SK-N-SH treated with all-trans-retinoic acid at 6 μM for 48 hours (cell line): ENCODE results near the gene SOX8.

Source experiments
- ARNTL ChIP-seq: fragments of 450-650 bp; formaldehyde crosslinking; IDR thresholded peaks from 2 replicates; pipeline ENCODE4 v1.5.0; 2020; ENCODE audit warnings: low read depth, mild to moderate bottlenecking, moderate library complexity, borderline replicate concordance
- ESRRG ChIP-seq: fragments of 250-450 bp; sonication (Bioruptor Pico); IDR thresholded peaks from 2 replicates; pipeline ENCODE4 v1.6.1; 2021; ENCODE audit warnings: mild to moderate bottlenecking
- OSR1 ChIP-seq: fragments of 250-450 bp; sonication (Bioruptor Pico); IDR thresholded peaks from 2 replicates; pipeline ENCODE4 v1.8.0; 2022; ENCODE audit warnings: moderate library complexity, mild to moderate bottlenecking, inconsistent platforms
- TOX ChIP-seq: fragments of 250-450 bp; sonication (Bioruptor Pico); IDR thresholded peaks from 2 replicates; pipeline ENCODE4 v1.8.0; 2021; ENCODE audit warnings: mild to moderate bottlenecking, moderate library complexity, borderline replicate concordance
- ZFP3 ChIP-seq: fragments of 250-450 bp; sonication (Bioruptor Pico); IDR thresholded peaks from 2 replicates; pipeline ENCODE4 v1.5.0; 2020; ENCODE audit warnings: mild to moderate bottlenecking, moderate library complexity
- ZFP30 ChIP-seq: fragments of 450-650 bp; formaldehyde crosslinking; IDR thresholded peaks from 2 replicates; pipeline ENCODE4 v1.5.0; 2022; ENCODE audit warnings: mild to moderate bottlenecking, moderate library complexity
- ZNF70 ChIP-seq: fragments of 450-650 bp; formaldehyde crosslinking; IDR thresholded peaks from 2 replicates; pipeline ENCODE4 v1.5.0; 2020; ENCODE audit warnings: mild to moderate bottlenecking, moderate library complexity
- TF ChIP-seq, protein P1 (sequence below): fragments of 250-450 bp; sonication (Bioruptor Pico); IDR thresholded peaks from 2 replicates; pipeline ENCODE4 v1.5.1; 2020; ENCODE audit warnings: low read depth, mild to moderate bottlenecking, moderate library complexity

DNA sequence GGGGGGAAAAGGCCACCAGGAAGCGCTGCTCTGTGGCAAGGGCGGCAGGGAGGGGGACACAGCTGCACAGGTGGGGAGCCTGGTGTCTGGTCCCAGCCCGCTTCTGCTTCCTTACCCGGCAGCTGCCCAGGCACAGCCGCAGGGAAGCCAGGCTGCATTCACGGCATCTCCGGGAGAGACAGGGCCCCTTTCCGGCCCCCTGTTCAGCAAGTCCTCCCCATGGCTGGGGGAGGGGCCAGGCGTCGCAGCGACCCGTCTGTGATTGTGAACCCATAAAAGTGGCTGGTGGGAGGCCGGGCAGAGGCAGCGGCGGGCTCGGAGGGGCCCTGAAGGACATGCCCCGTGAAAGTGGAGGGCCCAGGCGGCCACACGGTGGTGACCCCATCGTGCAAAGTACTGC lies 28.7 kb downstream of the SOX8 start:
- TF ChIP-seq OSR1 (no peak), TOX (CRISPR knock-in tag) (no peak), ZFP30 (CRISPR knock-in tag) (no peak), ESRRG (no peak), ZFP3 (CRISPR knock-in tag) (no peak), ARNTL (CRISPR knock-in tag) (no peak), ZNF70 (no peak)
- TF ChIP-seq, protein P1, sequence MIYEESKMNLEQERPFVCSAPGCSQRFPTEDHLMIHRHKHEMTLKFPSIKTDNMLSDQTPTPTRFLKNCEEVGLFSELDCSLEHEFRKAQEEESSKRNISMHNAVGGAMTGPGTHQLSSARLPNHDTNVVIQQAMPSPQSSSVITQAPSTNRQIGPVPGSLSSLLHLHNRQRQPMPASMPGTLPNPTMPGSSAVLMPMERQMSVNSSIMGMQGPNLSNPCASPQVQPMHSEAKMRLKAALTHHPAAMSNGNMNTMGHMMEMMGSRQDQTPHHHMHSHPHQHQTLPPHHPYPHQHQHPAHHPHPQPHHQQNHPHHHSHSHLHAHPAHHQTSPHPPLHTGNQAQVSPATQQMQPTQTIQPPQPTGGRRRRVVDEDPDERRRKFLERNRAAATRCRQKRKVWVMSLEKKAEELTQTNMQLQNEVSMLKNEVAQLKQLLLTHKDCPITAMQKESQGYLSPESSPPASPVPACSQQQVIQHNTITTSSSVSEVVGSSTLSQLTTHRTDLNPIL (CRISPR knock-in tag): no peak
